ENCODE data around the gene BMP7.

GRCh38 chr20:57165427-57166004 is 100.9 kb downstream of the BMP7 start:
- TF ChIP-seq CTCF (IDR thresholded peaks at IDR 0.05): no peak
- TF ChIP-seq EP300 (IDR thresholded peaks at IDR 0.05): no peak
- TF ChIP-seq POLR2AphosphoS5 (IDR thresholded peaks at IDR 0.05): no peak
